Measurements from ENCODE around the gene LIPE. TPM values are rescaled to one million over a fixed set of nuclear protein-coding genes. Genes with fewer than 3 reads are reported as not detected.

The LIPE gene
- polyA plus RNA-seq, 1 donor from 2014 or later = 19.1 TPM

DNA sequence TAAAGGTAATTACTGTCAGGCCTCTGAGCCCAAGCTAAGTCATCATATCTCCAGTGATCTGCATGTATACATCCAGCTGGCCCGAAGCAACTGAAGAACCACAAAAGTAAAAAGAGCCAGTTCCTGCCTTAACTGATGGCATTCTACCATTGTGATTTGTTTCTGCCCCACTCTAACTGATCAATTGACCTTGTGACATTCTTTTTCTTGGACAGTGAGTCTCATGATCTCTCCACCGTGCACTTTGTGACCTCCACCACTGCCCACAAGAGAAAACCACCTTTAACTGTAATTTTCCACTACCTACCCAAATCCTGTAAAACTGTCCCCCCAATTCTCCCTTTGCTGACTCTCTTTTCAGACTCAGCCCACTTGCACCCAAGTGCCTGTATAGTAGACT lies 32.7 kb upstream of the LIPE start (continued):
- TF ChIP-seq MXI1 (conservative IDR thresholded peaks at IDR 0.05; ENCODE audit: poor library complexity, severe bottlenecking) = no peak

DNA sequence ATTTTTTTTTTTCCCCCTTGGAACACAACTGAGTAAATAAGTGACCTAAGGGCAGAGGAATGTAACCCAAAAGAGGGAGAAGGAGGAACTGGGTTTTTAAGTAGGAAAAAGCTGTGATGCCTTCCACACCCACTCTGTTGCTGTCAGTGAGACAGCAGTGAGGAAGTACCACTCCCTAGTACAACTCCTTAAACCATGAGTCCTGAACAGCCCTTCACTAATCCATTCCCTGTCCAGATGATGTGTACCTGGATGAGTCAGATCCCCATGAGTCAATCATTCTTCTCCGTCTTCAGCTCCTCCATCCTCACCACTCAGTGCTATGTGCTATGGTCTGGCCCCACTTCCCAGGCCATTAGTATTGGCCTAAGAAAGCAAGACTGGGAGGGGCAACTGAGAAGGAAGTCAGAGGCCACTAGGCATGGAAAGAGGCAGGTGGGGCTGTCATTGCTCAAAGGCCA lies 28.5 kb upstream of the LIPE start:
- no peak overlapping the region for H2AFZ ChIP-seq (ENCODE audit: low read depth, low read length)
- no peaks in the 10 kb centered on the region for H3K79me2 ChIP-seq (replicated peaks; ENCODE audit: insufficient read depth, low read length)
- no peaks in the 10 kb centered on the region for H4K20me1 ChIP-seq (ENCODE audit: insufficient read depth)
- no peaks in the 10 kb centered on the region for H3K27me3 ChIP-seq (ENCODE audit: insufficient read depth, low read depth, low read length)
- H3F3A ChIP-seq (ENCODE audit: insufficient read depth, low read length, poor library complexity, severe bottlenecking) = no peaks in the 10 kb centered on the region
- H3K4me3 ChIP-seq (ENCODE audit: low read length) = no peak overlapping the region
- H3K9me2 ChIP-seq (ENCODE audit: insufficient read depth, low read length) = no peaks in the 10 kb centered on the region
- no peaks in the 10 kb centered on the region for H3K9me3 ChIP-seq (ENCODE audit: low read length)
- TF ChIP-seq, protein P1, sequence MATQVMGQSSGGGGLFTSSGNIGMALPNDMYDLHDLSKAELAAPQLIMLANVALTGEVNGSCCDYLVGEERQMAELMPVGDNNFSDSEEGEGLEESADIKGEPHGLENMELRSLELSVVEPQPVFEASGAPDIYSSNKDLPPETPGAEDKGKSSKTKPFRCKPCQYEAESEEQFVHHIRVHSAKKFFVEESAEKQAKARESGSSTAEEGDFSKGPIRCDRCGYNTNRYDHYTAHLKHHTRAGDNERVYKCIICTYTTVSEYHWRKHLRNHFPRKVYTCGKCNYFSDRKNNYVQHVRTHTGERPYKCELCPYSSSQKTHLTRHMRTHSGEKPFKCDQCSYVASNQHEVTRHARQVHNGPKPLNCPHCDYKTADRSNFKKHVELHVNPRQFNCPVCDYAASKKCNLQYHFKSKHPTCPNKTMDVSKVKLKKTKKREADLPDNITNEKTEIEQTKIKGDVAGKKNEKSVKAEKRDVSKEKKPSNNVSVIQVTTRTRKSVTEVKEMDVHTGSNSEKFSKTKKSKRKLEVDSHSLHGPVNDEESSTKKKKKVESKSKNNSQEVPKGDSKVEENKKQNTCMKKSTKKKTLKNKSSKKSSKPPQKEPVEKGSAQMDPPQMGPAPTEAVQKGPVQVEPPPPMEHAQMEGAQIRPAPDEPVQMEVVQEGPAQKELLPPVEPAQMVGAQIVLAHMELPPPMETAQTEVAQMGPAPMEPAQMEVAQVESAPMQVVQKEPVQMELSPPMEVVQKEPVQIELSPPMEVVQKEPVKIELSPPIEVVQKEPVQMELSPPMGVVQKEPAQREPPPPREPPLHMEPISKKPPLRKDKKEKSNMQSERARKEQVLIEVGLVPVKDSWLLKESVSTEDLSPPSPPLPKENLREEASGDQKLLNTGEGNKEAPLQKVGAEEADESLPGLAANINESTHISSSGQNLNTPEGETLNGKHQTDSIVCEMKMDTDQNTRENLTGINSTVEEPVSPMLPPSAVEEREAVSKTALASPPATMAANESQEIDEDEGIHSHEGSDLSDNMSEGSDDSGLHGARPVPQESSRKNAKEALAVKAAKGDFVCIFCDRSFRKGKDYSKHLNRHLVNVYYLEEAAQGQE (IDR thresholded peaks at IDR 0.05; ENCODE audit: borderline replicate concordance) = no peak
- no peak for TF ChIP-seq EP300 (conservative IDR thresholded peaks at IDR 0.05; ENCODE audit: poor library complexity, severe bottlenecking)
- TF ChIP-seq SMC3 (conservative IDR thresholded peaks at IDR 0.05; ENCODE audit: poor library complexity) = no peak
- TF ChIP-seq TAF1 (IDR thresholded peaks at IDR 0.05; ENCODE audit: low read depth) = no peak
- TF ChIP-seq, protein P2, sequence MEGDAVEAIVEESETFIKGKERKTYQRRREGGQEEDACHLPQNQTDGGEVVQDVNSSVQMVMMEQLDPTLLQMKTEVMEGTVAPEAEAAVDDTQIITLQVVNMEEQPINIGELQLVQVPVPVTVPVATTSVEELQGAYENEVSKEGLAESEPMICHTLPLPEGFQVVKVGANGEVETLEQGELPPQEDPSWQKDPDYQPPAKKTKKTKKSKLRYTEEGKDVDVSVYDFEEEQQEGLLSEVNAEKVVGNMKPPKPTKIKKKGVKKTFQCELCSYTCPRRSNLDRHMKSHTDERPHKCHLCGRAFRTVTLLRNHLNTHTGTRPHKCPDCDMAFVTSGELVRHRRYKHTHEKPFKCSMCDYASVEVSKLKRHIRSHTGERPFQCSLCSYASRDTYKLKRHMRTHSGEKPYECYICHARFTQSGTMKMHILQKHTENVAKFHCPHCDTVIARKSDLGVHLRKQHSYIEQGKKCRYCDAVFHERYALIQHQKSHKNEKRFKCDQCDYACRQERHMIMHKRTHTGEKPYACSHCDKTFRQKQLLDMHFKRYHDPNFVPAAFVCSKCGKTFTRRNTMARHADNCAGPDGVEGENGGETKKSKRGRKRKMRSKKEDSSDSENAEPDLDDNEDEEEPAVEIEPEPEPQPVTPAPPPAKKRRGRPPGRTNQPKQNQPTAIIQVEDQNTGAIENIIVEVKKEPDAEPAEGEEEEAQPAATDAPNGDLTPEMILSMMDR (IDR thresholded peaks at IDR 0.05; ENCODE audit: poor library complexity, severe bottlenecking) = no peak
- no peak for TF ChIP-seq RAD21 (conservative IDR thresholded peaks at IDR 0.05)
- TF ChIP-seq EZH2 (IDR thresholded peaks at IDR 0.05; ENCODE audit: borderline replicate concordance, insufficient read depth, low read length, poor library complexity, severe bottlenecking) = no peak
- no peak for TF ChIP-seq POLR2AphosphoS5 (IDR thresholded peaks at IDR 0.05)
- no peak for TF ChIP-seq MXI1 (conservative IDR thresholded peaks at IDR 0.05; ENCODE audit: poor library complexity, severe bottlenecking)
- no peaks in the 10 kb centered on the region for H3K36me3 ChIP-seq (ENCODE audit: insufficient read depth, low read length)
- no peak overlapping the region for H3K4me2 ChIP-seq (ENCODE audit: low read length)
- no peak overlapping the region for H3K9ac ChIP-seq (ENCODE audit: low read length)
- no peak overlapping the region for H3K27ac ChIP-seq (ENCODE audit: low read length)

DNA sequence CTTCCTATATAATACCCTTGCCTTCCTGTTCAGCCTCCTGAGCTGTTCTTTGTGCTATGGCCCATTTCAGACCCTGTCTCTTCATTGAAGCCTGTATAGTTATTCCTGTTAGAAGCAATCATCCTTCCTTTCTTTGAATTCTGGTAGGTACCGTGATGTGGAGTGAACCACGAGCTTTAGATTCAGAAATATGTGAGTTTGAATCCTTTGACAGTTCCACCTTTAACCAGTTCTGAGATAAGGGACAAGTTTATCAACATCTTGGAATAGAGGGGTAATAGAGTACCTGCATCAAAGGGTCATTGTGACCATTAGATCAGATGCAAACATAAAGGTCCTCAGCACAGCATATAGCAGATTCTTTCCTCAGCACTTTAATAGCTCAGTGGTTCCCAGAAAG lies 27.9 kb upstream of the LIPE start:
- H3K9me3 ChIP-seq (ENCODE audit: low read length) = no peaks in the 10 kb centered on the region
- no peaks in the 10 kb centered on the region for H3K79me2 ChIP-seq (replicated peaks; ENCODE audit: insufficient read depth, low read length)
- H3K27ac ChIP-seq (ENCODE audit: low read length) = no peak overlapping the region
- H3F3A ChIP-seq (ENCODE audit: insufficient read depth, low read length, poor library complexity, severe bottlenecking) = no peaks in the 10 kb centered on the region
- no peak overlapping the region for H3K4me3 ChIP-seq (ENCODE audit: low read length)
- no peaks in the 10 kb centered on the region for H3K36me3 ChIP-seq (ENCODE audit: insufficient read depth, low read length)
- no peaks in the 10 kb centered on the region for H3K9me2 ChIP-seq (ENCODE audit: insufficient read depth, low read length)
- H3K9ac ChIP-seq (ENCODE audit: low read length) = no peak overlapping the region
- H2AFZ ChIP-seq (ENCODE audit: low read depth, low read length) = no peak overlapping the region
- H4K20me1 ChIP-seq (ENCODE audit: insufficient read depth) = no peaks in the 10 kb centered on the region
- TF ChIP-seq MXI1 (conservative IDR thresholded peaks at IDR 0.05; ENCODE audit: poor library complexity, severe bottlenecking) (no peak), POLR2AphosphoS5 (IDR thresholded peaks at IDR 0.05) (no peak), SMC3 (conservative IDR thresholded peaks at IDR 0.05; ENCODE audit: poor library complexity) (no peak), TAF1 (IDR thresholded peaks at IDR 0.05; ENCODE audit: low read depth) (no peak), RAD21 (conservative IDR thresholded peaks at IDR 0.05) (no peak), EZH2 (IDR thresholded peaks at IDR 0.05; ENCODE audit: borderline replicate concordance, insufficient read depth, low read length, poor library complexity, severe bottlenecking) (no peak), EP300 (conservative IDR thresholded peaks at IDR 0.05; ENCODE audit: poor library complexity, severe bottlenecking) (no peak)
- TF ChIP-seq, protein P2 (IDR thresholded peaks at IDR 0.05; ENCODE audit: poor library complexity, severe bottlenecking) = no peak
- TF ChIP-seq, protein P1 (IDR thresholded peaks at IDR 0.05; ENCODE audit: borderline replicate concordance) = no peak
- no peaks in the 10 kb centered on the region for H3K27me3 ChIP-seq (ENCODE audit: insufficient read depth, low read depth, low read length)
- H3K4me2 ChIP-seq (ENCODE audit: low read length) = no peak overlapping the region

Data from neural cell (in vitro differentiated cells).